ENCODE data around the gene TBL3.

DNA sequence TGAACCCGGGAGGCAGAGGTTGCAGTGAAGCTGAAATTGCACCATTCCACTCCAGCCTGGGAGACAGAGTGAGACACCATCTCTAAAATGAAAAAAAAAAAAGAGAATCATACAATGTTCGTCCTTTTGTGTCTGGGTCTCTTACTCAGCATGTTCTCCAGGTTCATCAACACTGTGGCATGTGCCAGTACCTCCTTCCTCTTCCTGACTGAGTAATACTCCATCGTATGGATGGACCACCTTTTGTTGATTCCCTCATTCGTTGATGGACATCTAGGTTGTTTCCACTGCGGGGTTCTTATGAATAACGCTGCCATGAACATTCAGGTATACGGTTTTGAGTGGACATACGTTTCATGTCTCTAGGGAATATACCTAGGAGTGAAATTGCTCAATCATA, 49.5 kb upstream of the TBL3 start:
- no peak for TF ChIP-seq POLR2A (IDR thresholded peaks at IDR 0.05)
- TF ChIP-seq, protein P1, sequence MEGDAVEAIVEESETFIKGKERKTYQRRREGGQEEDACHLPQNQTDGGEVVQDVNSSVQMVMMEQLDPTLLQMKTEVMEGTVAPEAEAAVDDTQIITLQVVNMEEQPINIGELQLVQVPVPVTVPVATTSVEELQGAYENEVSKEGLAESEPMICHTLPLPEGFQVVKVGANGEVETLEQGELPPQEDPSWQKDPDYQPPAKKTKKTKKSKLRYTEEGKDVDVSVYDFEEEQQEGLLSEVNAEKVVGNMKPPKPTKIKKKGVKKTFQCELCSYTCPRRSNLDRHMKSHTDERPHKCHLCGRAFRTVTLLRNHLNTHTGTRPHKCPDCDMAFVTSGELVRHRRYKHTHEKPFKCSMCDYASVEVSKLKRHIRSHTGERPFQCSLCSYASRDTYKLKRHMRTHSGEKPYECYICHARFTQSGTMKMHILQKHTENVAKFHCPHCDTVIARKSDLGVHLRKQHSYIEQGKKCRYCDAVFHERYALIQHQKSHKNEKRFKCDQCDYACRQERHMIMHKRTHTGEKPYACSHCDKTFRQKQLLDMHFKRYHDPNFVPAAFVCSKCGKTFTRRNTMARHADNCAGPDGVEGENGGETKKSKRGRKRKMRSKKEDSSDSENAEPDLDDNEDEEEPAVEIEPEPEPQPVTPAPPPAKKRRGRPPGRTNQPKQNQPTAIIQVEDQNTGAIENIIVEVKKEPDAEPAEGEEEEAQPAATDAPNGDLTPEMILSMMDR (IDR thresholded peaks at IDR 0.05) = no peak

Measured in uterus (tissue), 2 donors.